A673 (cell line): ENCODE data around the gene TBX1.

ENCODE experiments used
- CTCF ChIP-seq: fragments of 300-800, 200-600 bp; sonication (generic); conservative IDR thresholded peaks from 2 replicates; pipeline ENCODE4 v1.5.1; 2017; ENCODE audit warnings: low read depth, mild to moderate bottlenecking, antibody characterized with exemption, low read length, moderate library complexity, mixed read lengths
- EZH2 ChIP-seq: fragments of 200-600 bp; sonication (generic); IDR thresholded peaks from 2 replicates; pipeline ENCODE4 v1.6.1; 2017; ENCODE audit warnings: borderline replicate concordance, low read depth, mild to moderate bottlenecking, mixed read lengths, antibody characterized with exemption, low read length; ENCODE audit not compliant: poor library complexity, severe bottlenecking

- TF ChIP-seq CTCF (no peak), EZH2 (no peak)
These were observed 24.7 kb upstream of the TBX1 start for GRCh38 chr22:19735665-19736510.
